Subcutaneous adipose tissue (tissue), 4 donors: ENCODE results near the gene LOXL1. TPM values are rescaled to one million over a fixed set of nuclear protein-coding genes. Genes with fewer than 3 reads are reported as not detected.

Experiments
- total RNA-seq, 4 donors: library from RNA; depleted of rRNA; stranded (reverse); fragments of >200 nt; gene quantifications; one replicate each; pipeline ENCODE4 v1.1.0, GENCODE V29; 2016
- TF ChIP-seq, protein P1 (sequence below): fragments of 450-650 bp; IDR thresholded peaks from one replicate; pipeline ENCODE4 v1.5.1; 2016; ENCODE audit warnings: low read depth, mild to moderate bottlenecking, control low read depth, antibody characterized with exemption, moderate library complexity

Gene LOXL1
- total RNA-seq, 4 donors from 2014 or later = 4.2 to 9.2 (median 6.3) TPM

DNA sequence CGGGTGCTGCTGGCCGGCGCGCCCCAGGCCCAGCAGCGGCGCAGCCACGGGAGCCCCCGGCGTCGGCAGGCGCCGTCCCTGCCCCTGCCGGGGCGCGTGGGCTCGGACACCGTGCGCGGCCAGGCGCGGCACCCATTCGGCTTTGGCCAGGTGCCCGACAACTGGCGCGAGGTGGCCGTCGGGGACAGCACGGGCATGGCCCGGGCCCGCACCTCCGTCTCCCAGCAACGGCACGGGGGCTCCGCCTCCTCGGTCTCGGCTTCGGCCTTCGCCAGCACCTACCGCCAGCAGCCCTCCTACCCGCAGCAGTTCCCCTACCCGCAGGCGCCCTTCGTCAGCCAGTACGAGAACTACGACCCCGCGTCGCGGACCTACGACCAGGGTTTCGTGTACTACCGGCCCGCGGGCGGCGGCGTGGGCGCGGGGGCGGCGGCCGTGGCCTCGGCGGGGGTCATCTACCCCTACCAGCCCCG is 777 bp downstream of the LOXL1 start:
- TF ChIP-seq, protein P1, sequence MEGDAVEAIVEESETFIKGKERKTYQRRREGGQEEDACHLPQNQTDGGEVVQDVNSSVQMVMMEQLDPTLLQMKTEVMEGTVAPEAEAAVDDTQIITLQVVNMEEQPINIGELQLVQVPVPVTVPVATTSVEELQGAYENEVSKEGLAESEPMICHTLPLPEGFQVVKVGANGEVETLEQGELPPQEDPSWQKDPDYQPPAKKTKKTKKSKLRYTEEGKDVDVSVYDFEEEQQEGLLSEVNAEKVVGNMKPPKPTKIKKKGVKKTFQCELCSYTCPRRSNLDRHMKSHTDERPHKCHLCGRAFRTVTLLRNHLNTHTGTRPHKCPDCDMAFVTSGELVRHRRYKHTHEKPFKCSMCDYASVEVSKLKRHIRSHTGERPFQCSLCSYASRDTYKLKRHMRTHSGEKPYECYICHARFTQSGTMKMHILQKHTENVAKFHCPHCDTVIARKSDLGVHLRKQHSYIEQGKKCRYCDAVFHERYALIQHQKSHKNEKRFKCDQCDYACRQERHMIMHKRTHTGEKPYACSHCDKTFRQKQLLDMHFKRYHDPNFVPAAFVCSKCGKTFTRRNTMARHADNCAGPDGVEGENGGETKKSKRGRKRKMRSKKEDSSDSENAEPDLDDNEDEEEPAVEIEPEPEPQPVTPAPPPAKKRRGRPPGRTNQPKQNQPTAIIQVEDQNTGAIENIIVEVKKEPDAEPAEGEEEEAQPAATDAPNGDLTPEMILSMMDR = no peak

DNA sequence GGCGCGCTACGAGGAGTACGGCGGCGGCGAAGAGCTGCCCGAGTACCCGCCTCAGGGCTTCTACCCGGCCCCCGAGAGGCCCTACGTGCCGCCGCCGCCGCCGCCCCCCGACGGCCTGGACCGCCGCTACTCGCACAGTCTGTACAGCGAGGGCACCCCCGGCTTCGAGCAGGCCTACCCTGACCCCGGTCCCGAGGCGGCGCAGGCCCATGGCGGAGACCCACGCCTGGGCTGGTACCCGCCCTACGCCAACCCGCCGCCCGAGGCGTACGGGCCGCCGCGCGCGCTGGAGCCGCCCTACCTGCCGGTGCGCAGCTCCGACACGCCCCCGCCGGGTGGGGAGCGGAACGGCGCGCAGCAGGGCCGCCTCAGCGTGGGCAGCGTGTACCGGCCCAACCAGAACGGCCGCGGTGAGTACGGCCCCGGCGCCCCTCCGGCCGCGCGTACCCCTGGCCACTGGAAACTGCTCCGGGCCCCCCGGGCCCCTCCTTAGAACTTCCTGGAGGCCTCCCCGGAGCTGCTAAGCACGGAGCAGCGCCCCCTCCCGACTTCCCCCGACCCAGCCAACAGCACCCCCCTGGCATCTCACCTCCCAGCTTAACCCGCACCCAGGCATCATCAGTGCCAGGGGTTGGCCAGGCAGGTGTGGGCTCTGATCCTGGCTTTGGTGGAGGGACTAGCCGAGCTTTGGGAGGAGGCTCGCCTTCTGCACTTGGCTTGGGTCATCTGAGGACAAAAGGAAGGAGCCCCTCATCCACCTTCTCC is 1.4 kb downstream of the LOXL1 start:
- TF ChIP-seq, protein P1 = no peak

DNA sequence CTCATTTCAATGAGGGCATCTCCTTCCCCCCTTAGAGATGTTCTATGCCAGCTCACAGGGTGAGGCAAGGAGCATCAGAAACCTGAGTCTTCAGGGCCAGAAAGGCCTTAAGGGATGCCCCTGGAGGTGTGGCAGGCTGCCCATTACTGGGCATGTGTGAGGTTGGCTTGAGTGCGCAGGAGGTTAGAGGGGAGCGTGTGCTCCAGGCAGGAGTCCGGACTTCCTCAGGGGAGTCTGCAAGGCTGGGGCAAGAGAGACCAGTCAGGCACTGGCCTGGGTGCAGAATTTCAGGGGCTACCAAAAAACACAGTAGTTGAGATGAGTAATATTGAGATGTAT is 1.9 kb downstream of the LOXL1 start:
- TF ChIP-seq, protein P1 = no peak

DNA sequence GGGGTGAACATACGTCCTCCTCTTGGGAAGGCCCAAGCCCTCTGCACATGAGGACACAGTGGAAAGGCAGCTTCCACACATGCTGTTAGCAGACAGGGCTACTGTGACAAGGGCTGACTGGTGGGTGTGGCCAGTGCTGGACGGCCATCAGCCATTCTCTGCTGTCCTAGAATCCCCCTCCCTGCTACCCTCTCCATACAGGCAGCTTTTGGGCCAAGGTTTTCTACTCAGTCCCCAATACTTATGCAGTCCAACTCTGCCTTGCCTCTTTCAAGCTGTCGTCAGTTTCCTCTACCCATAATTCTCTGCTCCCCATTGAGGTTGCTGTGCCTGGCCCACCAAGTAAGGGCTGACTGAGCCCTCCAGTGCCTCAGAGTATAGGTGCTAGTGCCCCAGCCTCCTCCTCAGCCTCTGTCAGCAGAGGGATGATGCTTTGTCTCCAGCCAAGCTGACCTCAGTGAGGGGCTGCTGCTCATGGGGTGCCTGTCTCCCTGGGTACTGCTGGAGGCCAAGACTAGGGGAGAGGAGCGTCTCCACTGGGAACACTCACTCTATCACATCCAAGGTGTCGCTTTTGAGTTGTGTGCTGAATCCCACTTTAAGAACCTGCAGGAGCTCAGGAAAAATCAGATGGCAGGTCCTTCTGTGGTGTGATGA is 2.8 kb downstream of the LOXL1 start:
- TF ChIP-seq, protein P1 = no peak

DNA sequence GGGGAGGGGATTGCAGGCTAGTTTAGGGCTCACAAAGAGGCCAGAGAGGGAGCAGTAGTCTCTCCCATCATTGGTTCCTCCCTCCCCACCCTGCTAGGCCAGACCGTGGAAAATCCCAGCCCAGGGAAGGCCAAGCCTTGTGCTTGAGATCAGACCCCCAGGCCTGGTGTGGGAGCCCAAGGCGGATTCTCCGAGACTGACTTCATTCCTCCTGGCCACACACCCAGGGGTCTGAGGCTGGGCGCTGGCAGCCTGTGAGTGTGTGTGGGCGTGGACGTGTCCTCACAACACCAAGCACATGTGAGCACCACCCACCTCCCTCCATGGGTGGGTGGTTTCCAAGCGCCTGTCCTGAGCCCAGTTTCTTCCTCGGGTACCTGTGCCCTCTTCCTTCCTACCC is 4.1 kb downstream of the LOXL1 start:
- TF ChIP-seq, protein P1 = no peak

DNA sequence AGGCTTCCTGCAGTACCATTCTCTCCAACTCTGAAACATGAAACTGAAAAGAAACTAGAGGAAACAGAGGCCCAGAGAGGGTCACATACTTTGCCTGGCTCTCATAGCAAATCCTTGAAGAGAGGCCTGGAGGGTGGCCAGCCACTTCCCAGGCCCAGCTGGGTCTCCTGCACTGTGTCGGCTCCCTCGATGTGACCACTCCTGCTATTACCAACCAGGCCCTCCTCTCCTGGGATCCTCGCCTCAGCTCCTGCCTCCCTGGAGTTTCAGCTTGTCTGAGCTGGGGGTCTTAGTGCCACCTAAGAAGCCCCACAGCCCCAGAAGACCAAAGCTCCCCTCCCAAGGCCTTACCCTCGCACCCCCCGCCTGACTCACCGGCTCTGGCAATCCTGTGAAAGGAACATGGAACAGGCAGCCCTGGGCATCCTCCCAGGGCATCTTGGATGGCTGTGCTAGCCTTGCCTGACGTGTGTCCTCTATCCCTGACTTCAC is 4.6 kb downstream of the LOXL1 start:
- TF ChIP-seq, protein P1 = no peak

DNA sequence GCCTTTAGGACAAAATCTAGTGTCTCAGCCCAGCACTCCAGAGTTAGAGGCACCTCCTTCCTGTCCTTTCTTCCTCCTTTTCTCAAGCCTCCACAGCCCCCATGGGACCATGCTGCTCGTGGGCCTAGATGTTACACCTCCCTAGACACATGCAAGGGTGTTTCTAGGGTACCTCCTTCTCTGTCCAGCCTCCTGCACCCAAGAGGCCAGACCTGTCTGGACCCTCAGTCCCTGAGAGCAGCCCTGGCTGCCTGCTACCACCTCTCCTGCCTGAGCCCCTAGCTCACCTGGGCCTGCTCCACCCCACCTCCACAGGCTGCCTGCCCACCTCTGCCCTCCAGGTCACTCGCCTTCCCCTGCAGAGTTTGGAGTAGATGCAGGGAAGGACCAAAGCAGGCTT is 5.2 kb downstream of the LOXL1 start:
- TF ChIP-seq, protein P1 = no peak
